Keratinocyte (primary cell): ENCODE data around the gene GPR176. TPM values are rescaled to one million over a fixed set of nuclear protein-coding genes. Genes with fewer than 3 reads are reported as not detected.
A peak's percentile ranks its signal among the peaks of the same experiment; 100 is the strongest.

Experiments
- DNase-seq: peaks from one replicate; pipeline ENCODE4 v3.0.0-alpha.2; 2011; ENCODE audit warnings: low read depth, missing footprints, low spot score
- FAIRE-seq: peaks from 2 replicates; lab custom pipeline; 2011; peaks lifted over from hg19 to GRCh38; lab: Jason Lieb, UNC
- H2AFZ ChIP-seq: 2 replicates; pipeline ENCODE4 v1.6.0; 2012; ENCODE audit warnings: low read length, control low read depth, inconsistent platforms; ENCODE audit not compliant: control insufficient read depth
- H3K27ac ChIP-seq: 2 replicates; pipeline ENCODE4 v1.5.1; 2011; ENCODE audit warnings: low read length; ENCODE audit not compliant: control insufficient read depth, insufficient read depth
- H3K27me3 ChIP-seq: 3 replicates; pipeline ENCODE4 v1.6.0; 2011; ENCODE audit warnings: low read length; ENCODE audit not compliant: control insufficient read depth, insufficient read depth; ENCODE audit errors: extremely low read depth
- H3K36me3 ChIP-seq, 2 experiments: 2 replicates in 1 of 2; 3 replicates in 1 of 2; pipeline ENCODE4 v1.5.1; 2011; ENCODE audit warnings: low read length in 2 of 2, mild to moderate bottlenecking in 1 of 2; ENCODE audit not compliant: control insufficient read depth in 2 of 2, insufficient read depth in 2 of 2; ENCODE audit errors: extremely low read depth in 1 of 2
- H3K4me1 ChIP-seq: 3 replicates; pipeline ENCODE4 v1.5.1; 2011; ENCODE audit warnings: low read length; ENCODE audit not compliant: control insufficient read depth, insufficient read depth; ENCODE audit errors: extremely low read depth
- H3K4me2 ChIP-seq: 3 replicates; pipeline ENCODE4 v1.6.0; 2011; ENCODE audit warnings: low read depth, low read length; ENCODE audit not compliant: control insufficient read depth, insufficient read depth; ENCODE audit errors: extremely low read depth
- H3K4me3 ChIP-seq, 3 experiments: fragments of 200-600 bp in 1 of 3; sonication (generic) in 1 of 3; 2 replicates in 2 of 3; 3 replicates in 1 of 3; pipeline ENCODE4 v1.5.1; 2011 to 2016; ENCODE audit warnings: low read length in 3 of 3, mild to moderate bottlenecking in 3 of 3, control low read depth in 2 of 3, inconsistent platforms in 1 of 3, low read depth in 1 of 3, mixed read lengths in 1 of 3, mixed run types in 1 of 3, moderate library complexity in 1 of 3; ENCODE audit not compliant: control insufficient read depth in 2 of 3, insufficient read depth in 2 of 3; ENCODE audit errors: extremely low read depth in 1 of 3
- H3K79me2 ChIP-seq: 2 replicates; pipeline ENCODE4 v1.6.0; 2012; ENCODE audit warnings: low read length; ENCODE audit not compliant: control insufficient read depth, insufficient read depth
- H3K9ac ChIP-seq: 3 replicates; pipeline ENCODE4 v1.6.0; 2011; ENCODE audit warnings: low read length; ENCODE audit not compliant: control insufficient read depth, insufficient read depth; ENCODE audit errors: extremely low read depth
- H3K9me1 ChIP-seq: 3 replicates; pipeline ENCODE4 v1.6.0; 2011; ENCODE audit warnings: low read length; ENCODE audit not compliant: control insufficient read depth, insufficient read depth; ENCODE audit errors: extremely low read depth
- H3K9me3 ChIP-seq: 2 replicates; pipeline ENCODE4 v1.5.1; 2012; ENCODE audit warnings: low read depth, low read length; ENCODE audit not compliant: control insufficient read depth
- H4K20me1 ChIP-seq: 3 replicates; pipeline ENCODE4 v1.6.0; 2011; ENCODE audit warnings: low read length; ENCODE audit not compliant: control insufficient read depth, insufficient read depth; ENCODE audit errors: extremely low read depth
- CTCF ChIP-seq, 3 experiments: IDR thresholded peaks in 1 of 3; conservative IDR thresholded peaks in 1 of 3; optimal IDR thresholded peaks in 1 of 3; 2 replicates in 2 of 3; 3 replicates in 1 of 3; pipeline versions ENCODE3 to v1.5.1; 2011; ENCODE audit warnings: low read length in 3 of 3, mild to moderate bottlenecking in 3 of 3, moderate library complexity in 2 of 3, control low read depth in 1 of 3, inconsistent platforms in 1 of 3; ENCODE audit not compliant: insufficient read depth in 2 of 3; ENCODE audit errors: extremely low read depth in 1 of 3
- EZH2 ChIP-seq: IDR thresholded peaks from one replicate; pipeline ENCODE4 v1.6.1; 2012; ENCODE audit warnings: inconsistent platforms, mild to moderate bottlenecking, low read length, moderate library complexity
- dilution Hi-C: fragments of 300-500 bp; cut with MboI; formaldehyde crosslinking; loops from one replicate; pipeline ENCODE4 v1.7.0; 2020; ENCODE audit warnings: low sequenced_read_pairs; ENCODE audit not compliant: extremely low pct_ligation_motif_present
- polyA plus RNA-seq, 5 experiments: library from polyadenylated mRNA; depleted of rRNA in 3 of 5; stranded (reverse) in 3 of 5; stranded (forward) in 1 of 5; unstranded in 1 of 5; fragments of >200 nt; gene quantifications; 1 replicate in 1 of 5; 2 replicates in 3 of 5; 3 replicates in 1 of 5; pipeline versions ENCODE4 v1.2.1 to v1.2.3, GENCODE V29; 2011 to 2012; ENCODE audit warnings: missing spikeins in 2 of 5, low read depth in 1 of 5, low replicate concordance in 1 of 5

GPR176 gene
- polyA plus RNA-seq, 1 donor (not counting 4 experiments of a cell fraction or from before 2014, with no cell fraction given) = 12.5 TPM

- FAIRE-seq (no peak), DNase-seq (no peak)
- H3K4me2 ChIP-seq = no peak overlapping the region
- no peaks in the 10 kb centered on the region for H3K9me1 ChIP-seq
- no peak overlapping the region for H3K4me3 ChIP-seq
- no peaks in the 10 kb centered on the region for H3K36me3 ChIP-seq
- dilution Hi-C loops = loop anchor here (25.0 kb wide), 1 partner anchor 110 kb away; no protein-coding TSS in a partner anchor
- no peak overlapping the region for H3K9ac ChIP-seq
- no peak overlapping the region for H3K27ac ChIP-seq
- H3K79me2 ChIP-seq = peaks cover 15% of the 10 kb centered on the region
- no peaks in the 10 kb centered on the region for H3K27me3 ChIP-seq
- H3K4me1 ChIP-seq = peaks cover 25% of the 10 kb centered on the region
- TF ChIP-seq CTCF (optimal IDR thresholded peaks at IDR 0.05 in 1 of 3, IDR thresholded peaks at IDR 0.05 in 1 of 3, conservative IDR thresholded peaks at IDR 0.05 in 1 of 3; ENCODE audit: extremely low read depth in 1 of 3, insufficient read depth in 2 of 3, low read length in 3 of 3) = no peak
- H4K20me1 ChIP-seq = no peaks in the 10 kb centered on the region
- peak overlapping the region; percentile 35 for H2AFZ ChIP-seq
- H3K9me3 ChIP-seq = no peaks in the 10 kb centered on the region
These were observed 2.5 kb upstream of the GPR176 start for GRCh38 chr15:39922462-39923092.

- Histone ChIP-seq H3K4me1 (peaks cover 25% of the 10 kb centered on the region), H4K20me1 (no peaks in the 10 kb centered on the region), H3K9me3 (no peaks in the 10 kb centered on the region), H3K9ac (peak overlapping the region; percentile 90), H3K9me1 (no peaks in the 10 kb centered on the region), H3K79me2 (peaks cover 22% of the 10 kb centered on the region), H3K27ac (peak overlapping the region; percentile 96), H3K4me2 (peak overlapping the region; percentile 89), H3K36me3 (no peaks in the 10 kb centered on the region), H2AFZ (peak overlapping the region; percentile 97), H3K27me3 (no peaks in the 10 kb centered on the region), H3K4me3 (peak overlapping the region; percentile 60 to 91 (median 86))
- dilution Hi-C loops = loop anchor here (25.0 kb wide), 1 partner anchor 109 kb away; no protein-coding TSS in a partner anchor
- no peak for TF ChIP-seq CTCF (optimal IDR thresholded peaks at IDR 0.05 in 1 of 3, IDR thresholded peaks at IDR 0.05 in 1 of 3, conservative IDR thresholded peaks at IDR 0.05 in 1 of 3; ENCODE audit: extremely low read depth in 1 of 3, insufficient read depth in 2 of 3, low read length in 3 of 3)
- no peak for TF ChIP-seq EZH2
- DNase-seq (no peak), FAIRE-seq (no peak)
These were observed 1.2 kb upstream of the GPR176 start for GRCh38 chr15:39921274-39921638.
